ENCODE results near the gene GPI.

The GPI gene

GRCh38 chr19:34341935-34342680, 22.9 kb upstream of the GPI start:
- DNase-seq: no peak

GRCh38 chr19:34343751-34344150, 21.2 kb upstream of the GPI start:
- DNase-seq: no peak

GRCh38 chr19:34345947-34346351, 19.0 kb upstream of the GPI start:
- DNase-seq: peak; percentile 79

GRCh38 chr19:34347561-34348165, 17.3 kb upstream of the GPI start:
- DNase-seq: no peak

- no peak for DNase-seq
These were observed 16.0 kb upstream of the GPI start for GRCh38 chr19:34348899-34349487.

GRCh38 chr19:34350161-34350561, 14.8 kb upstream of the GPI start:
- DNase-seq: peak; percentile 82

- peak; percentile 55 for DNase-seq
These were observed 13.6 kb upstream of the GPI start for GRCh38 chr19:34351382-34351826.

- no peak for DNase-seq
These were observed 11.4 kb upstream of the GPI start for GRCh38 chr19:34353546-34353945.

GRCh38 chr19:34355201-34355600, 9.8 kb upstream of the GPI start:
- DNase-seq: no peak

- no peak for DNase-seq
These were observed 8.1 kb upstream of the GPI start for GRCh38 chr19:34356875-34357274.

GRCh38 chr19:34357431-34357830, 7.6 kb upstream of the GPI start:
- no peak for DNase-seq

- DNase-seq: peak; percentile 99
These were observed 5.6 kb upstream of the GPI start for GRCh38 chr19:34359140-34359953.

- DNase-seq: no peak
These were observed 5.1 kb upstream of the GPI start for GRCh38 chr19:34359954-34360315.

- DNase-seq: no peak
These were observed 4.6 kb upstream of the GPI start for GRCh38 chr19:34360354-34360909.

GRCh38 chr19:34362679-34363069, 2.3 kb upstream of the GPI start:
- DNase-seq: no peak

- DNase-seq: no peak
These were observed 1.9 kb upstream of the GPI start for GRCh38 chr19:34363094-34363493.

- no peak for DNase-seq
These were observed 1.1 kb upstream of the GPI start for GRCh38 chr19:34363930-34364329.

GRCh38 chr19:34364462-34364829, 550 bp upstream of the GPI start:
- DNase-seq: no peak

- peak; percentile 34 for DNase-seq
These were observed 736 bp downstream of the GPI start for GRCh38 chr19:34365463-34366401.

GRCh38 chr19:34366738-34367623, 2.0 kb downstream of the GPI start:
- no peak for DNase-seq

GRCh38 chr19:34367624-34367957, 2.6 kb downstream of the GPI start:
- DNase-seq: no peak
